Mammary epithelial cell (primary cell): ENCODE data around the gene ARID3B.

Source experiments
- EZH2 ChIP-seq: IDR thresholded peaks from 2 replicates; pipeline ENCODE4 v1.6.1; 2012; ENCODE audit warnings: low read length, inconsistent platforms, borderline replicate concordance
- TF ChIP-seq, protein P1 (sequence below), 2 donors: IDR thresholded peaks in 1 of 2; conservative IDR thresholded peaks in 1 of 2; 2 replicates each; pipeline ENCODE4 v1.5.1; 2011 to 2012; ENCODE audit warnings: inconsistent platforms in 2 of 2, low read length in 2 of 2, mild to moderate bottlenecking in 2 of 2, control low read depth in 1 of 2, low read depth in 1 of 2; ENCODE audit not compliant: insufficient read depth in 1 of 2; ENCODE audit errors: extremely low read depth in 1 of 2

DNA sequence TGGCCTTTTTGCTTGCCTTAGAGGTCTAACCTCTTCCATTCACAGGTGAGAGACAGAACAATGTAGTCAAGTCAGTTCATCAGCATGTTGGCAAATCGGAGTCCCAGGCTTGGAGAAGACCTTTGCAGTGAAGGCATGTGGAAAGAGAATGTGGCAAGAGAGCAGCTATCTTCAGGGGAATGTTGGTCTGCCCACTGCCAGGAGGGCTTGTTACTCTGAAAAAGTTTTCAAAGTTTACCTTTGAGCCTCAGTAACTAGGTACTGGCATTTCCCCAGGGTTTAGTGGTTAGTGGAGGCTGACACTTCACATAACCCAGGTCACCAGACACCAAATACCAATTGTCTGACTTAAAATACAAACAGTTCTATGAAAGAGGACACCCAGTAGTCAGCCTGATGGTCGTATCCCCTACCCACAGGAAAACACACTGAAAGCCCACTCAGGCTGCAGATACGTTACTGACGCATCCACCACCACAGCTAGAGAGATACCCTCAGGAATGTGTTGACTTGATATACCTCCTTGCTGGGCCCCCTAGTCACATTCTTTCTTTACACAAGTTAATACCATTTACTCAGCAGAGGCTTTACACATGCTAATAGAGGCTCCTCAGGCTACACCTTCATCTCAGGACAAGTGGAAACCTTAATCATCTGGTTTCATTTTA lies 9.7 kb upstream of the ARID3B start:
- TF ChIP-seq, protein P1, sequence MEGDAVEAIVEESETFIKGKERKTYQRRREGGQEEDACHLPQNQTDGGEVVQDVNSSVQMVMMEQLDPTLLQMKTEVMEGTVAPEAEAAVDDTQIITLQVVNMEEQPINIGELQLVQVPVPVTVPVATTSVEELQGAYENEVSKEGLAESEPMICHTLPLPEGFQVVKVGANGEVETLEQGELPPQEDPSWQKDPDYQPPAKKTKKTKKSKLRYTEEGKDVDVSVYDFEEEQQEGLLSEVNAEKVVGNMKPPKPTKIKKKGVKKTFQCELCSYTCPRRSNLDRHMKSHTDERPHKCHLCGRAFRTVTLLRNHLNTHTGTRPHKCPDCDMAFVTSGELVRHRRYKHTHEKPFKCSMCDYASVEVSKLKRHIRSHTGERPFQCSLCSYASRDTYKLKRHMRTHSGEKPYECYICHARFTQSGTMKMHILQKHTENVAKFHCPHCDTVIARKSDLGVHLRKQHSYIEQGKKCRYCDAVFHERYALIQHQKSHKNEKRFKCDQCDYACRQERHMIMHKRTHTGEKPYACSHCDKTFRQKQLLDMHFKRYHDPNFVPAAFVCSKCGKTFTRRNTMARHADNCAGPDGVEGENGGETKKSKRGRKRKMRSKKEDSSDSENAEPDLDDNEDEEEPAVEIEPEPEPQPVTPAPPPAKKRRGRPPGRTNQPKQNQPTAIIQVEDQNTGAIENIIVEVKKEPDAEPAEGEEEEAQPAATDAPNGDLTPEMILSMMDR (conservative IDR thresholded peaks at IDR 0.05 in 1 of 2, IDR thresholded peaks at IDR 0.05 in 1 of 2; ENCODE audit: extremely low read depth in 1 of 2, insufficient read depth in 1 of 2, low read depth in 1 of 2, low read length in 2 of 2), result no peak
- no peak for TF ChIP-seq EZH2
